Measurements from ENCODE around the gene PYCR2.
"Not testable (repeated sequence)": the region's sequence is repeated elsewhere in the genome, so short reads cannot be mapped to it uniquely, and the experiment has no call there.

Gene PYCR2

DNA sequence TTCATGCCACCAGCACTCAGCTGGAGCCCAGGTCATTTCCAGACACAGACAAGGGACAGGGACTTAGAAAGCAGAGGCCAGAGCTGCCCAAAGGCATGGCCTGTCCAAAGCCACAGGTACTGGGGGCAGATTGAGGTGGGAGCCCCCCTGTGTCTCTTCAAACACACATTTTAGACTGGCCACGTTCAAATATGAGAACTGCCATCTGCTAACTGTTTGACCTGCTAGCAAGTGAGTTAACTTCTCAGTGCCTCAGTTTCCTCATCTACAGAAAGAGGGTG, 17.8 kb upstream of the PYCR2 start:
- FAIRE-seq, result no peak
- DNase-seq (ENCODE audit: insufficient read length, low spot score), result no peak
- no peak for TF ChIP-seq CTCF (IDR thresholded peaks at IDR 0.05; ENCODE audit: insufficient read depth, missing control alignments)

DNA sequence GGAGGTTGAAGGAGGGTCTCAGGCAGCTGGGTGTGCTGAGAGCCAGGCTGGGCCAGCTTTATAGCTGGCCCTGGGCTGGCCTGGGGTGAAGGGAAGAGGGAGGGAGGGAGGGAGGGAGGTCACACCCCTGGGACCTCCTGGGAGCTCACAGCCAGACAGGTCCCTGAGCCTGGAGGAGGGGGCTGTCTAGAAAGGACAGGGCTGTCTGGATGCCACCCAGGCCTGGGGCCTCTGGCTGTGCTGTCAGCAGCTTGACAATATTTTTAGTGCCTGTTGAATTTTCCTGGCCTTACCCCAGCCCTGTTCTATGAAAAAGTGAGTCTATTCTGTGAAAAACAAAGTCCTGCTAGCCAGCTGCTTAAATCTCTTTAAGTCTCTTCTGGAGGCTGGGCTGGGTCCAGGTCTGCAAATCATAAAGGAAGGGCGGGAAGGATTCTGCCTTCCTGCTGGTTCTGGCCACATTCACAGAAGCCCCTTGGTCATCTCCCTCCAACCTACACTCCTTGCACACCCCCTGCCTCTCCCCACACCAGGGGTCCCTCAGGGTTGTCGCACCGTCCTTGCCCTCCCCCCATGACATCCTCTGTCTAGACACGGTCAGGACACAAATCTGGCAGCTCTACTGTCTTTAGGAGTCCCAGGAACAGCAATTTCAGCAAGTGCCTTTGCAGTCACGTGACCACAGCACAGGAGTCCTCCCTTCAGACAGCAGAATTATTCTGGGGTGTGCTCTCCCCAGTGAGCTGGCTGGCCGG, 17.3 kb upstream of the PYCR2 start, which contains the start of gene LEFTY2:
Gene LEFTY2 (minus strand): TSS at position 34 of the 755 bp plus-strand sequence. CDS start 80 bp downstream, outside the sequence.
- DNase-seq (ENCODE audit: insufficient read length, low spot score) (no peak), FAIRE-seq (no peak)
- no peak for TF ChIP-seq CTCF (IDR thresholded peaks at IDR 0.05; ENCODE audit: insufficient read depth, missing control alignments)

- no peak for TF ChIP-seq CTCF (IDR thresholded peaks at IDR 0.05; ENCODE audit: insufficient read depth, missing control alignments)
- FAIRE-seq, result no peak
- no peak for DNase-seq (ENCODE audit: insufficient read length, low spot score)
Measured at GRCh38 chr1:225940385-225941151, 16.5 kb upstream of the PYCR2 start.

- not testable (repeated sequence) for FAIRE-seq; DNase-seq (ENCODE audit: insufficient read length, low spot score)
Measured at GRCh38 chr1:225939939-225940310, 15.9 kb upstream of the PYCR2 start.

DNA sequence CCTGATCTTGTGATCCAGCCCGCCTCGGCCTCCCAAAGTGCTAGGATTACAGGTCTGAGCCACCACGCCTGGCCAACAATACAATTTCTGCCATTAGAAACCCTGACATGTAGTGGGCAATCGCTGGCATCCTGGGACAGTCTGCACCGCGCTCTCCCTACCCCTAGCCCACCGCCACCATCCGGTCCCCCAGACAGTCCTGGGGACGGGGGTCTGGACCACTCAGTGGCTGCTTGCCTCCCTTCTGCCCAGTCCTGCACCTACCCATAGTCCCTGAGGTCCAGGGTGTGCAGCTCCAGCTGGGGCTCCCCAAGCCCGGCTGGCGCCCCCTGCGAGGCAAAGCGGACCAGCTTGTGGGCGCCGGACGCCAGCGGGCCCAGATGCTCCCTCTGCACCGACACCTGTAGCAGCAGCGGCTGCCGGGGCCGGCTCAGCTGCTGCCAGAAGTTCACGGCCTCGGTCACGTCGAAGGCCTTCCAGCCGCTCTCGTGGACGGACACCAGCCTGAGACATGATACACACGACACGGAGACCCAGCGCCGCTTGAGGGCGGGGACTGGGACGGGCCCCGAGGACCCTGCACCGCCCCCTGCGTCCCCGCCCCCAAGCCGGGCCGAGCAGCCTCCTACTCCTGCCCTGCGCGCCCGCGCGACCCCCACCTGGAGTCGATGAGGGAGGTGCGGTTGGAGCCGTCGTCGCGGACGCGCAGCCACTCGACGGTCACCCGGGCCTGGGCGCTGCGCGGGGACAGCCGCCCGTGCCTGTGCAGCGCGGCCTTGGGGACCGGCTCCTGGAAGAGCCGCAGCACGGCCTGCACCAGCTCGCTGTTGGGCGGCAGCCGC, 15.3 kb upstream of the PYCR2 start:
- DNase-seq (ENCODE audit: insufficient read length, low spot score); FAIRE-seq: not testable (repeated sequence)

GRCh38 chr1:225937048-225937968, 13.3 kb upstream of the PYCR2 start:
- no peak for FAIRE-seq
- no peak for DNase-seq (ENCODE audit: insufficient read length, low spot score)
- TF ChIP-seq CTCF (IDR thresholded peaks at IDR 0.05; ENCODE audit: insufficient read depth, missing control alignments), result no peak

- DNase-seq (ENCODE audit: insufficient read length, low spot score) (no peak), FAIRE-seq (no peak)
- no peak for TF ChIP-seq CTCF (IDR thresholded peaks at IDR 0.05; ENCODE audit: insufficient read depth, missing control alignments)
Measured at GRCh38 chr1:225936523-225936922, 12.5 kb upstream of the PYCR2 start.

GRCh38 chr1:225936086-225936485, 12.0 kb upstream of the PYCR2 start:
- FAIRE-seq; DNase-seq (ENCODE audit: insufficient read length, low spot score): not testable (repeated sequence)
